Measurements from ENCODE around the gene SCFD2.

SCFD2 gene

DNA sequence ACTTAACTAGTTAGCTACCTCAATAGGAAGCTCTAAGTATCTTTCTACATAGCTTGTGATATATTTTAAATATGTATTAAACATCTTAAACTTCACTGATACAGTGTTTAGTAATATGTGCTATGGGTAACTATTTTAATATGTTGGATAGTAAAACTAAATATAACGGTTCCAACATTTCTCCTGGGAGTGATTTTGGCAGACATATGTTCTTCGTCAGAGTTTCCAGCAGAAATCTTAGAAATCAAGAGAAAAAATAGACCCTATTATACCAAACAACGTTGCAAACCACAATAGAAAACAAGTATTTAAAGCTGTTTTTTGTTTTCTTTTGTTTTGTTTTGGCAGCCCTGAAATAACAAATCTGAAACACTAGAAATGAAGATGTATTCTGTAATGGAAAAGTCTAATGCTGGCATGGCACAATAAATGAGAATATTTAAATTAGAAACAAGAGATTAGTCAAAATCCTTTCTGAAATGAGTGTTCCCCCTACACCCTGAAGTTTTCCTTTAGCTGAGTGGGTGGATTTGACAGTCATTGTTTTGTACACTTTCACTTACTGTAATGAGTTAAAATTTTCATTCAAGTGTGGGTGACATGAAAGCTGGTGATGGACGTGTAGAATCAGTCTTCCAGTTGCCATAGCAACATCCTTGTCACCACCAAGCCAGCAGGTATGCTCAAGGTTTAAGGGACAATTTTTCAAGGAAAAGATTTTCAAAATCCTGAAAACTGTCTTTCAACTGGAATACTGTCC, 233.5 kb downstream of the SCFD2 start:
- peak in 1 of 2 donors; percentile 31 for DNase-seq

DNA sequence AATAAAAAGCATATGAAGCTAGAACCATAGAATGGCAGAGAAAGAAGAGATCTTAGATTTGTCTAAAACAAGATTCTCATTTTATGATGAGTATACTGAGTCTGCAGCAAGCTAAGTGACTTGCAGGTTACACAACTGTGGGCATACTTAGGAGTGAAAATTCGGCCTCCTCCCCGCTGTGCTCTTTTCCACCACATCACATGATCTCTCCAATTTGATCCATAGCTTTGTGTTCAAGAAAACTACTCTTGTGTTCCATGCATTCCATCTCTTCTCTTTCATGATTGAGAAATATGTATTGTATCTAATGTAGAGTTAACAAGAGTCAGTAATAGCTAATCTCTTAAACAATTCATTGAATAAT, 234.3 kb downstream of the SCFD2 start:
- no peak for DNase-seq

DNA sequence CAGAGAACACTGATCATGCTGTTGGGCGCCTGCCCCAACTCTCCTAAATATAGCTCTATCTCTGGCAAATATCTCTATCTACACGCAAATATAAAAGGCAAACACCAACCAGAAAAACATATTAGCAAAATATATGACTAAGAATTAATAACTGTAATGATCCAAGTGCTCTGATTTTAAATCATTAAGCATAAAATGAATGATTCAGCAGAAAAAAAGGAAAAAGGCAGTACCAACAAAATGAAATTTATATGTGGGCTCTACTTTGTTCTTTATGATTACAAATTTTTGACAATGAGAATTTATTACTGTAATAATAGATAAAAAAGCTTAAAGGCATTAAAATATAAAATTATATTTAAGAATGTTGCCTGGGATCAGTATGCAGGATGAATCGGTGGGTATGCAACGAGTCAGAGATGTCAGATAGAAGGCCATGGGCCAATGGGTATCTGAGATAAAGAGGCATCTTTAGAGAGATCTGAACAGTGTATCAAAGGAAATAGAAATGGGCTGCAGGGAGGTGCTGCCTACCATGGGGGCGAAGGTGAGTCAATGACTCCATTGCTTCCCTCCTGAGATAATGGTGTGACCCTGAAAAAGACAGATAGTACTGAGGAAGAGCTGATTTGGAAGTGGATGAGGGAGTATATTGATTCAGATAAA, 234.8 kb downstream of the SCFD2 start:
- DNase-seq, result no peak

DNA sequence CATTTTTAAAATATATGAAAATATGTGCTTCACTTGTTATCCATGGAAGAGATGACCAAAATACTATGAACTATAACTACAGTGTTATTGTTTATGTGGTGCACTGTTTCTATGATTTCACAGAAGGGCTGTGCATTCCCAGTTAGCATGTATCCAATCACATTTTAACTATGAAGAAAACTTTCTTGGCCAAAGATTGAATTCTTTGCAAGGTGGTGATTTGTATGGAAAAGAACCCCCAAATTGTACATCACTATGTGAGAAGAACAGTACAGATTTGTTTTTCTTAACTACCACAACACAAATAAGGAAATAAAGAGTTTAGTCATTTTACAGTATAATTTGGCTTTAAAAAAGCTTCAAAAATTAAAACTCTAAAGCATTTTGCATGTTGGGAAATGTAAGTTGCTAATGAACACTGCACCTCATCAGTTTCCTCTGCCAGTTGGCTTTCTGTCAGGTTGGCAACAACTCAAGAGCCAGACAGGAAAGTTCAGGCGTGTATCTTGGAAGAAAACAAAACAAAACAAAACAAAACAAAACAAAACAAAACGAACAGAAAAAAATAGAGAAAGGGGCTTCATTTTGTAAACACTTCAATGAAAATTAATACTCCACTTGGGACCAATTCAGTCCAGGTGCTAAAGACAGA, 237.0 kb downstream of the SCFD2 start:
- no peak for DNase-seq

DNA sequence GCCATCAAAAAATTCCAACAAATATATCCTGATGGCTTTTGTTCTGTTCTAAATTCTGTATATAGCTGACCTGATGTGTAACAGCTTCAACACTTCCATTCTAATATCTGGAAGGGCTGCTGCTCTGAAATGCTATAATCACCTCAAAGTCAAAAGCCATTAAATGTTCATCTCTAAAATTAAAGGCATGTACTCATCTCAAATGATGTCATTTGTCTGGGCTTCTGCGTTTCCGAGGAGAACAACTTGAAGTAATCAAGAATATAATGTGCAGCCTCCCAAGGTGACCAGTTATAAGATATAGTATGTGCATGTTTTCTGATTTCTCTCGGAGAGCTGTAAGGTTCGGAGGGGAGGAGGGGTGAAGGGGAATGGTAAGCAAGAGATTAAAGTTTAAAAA, 237.6 kb downstream of the SCFD2 start:
- no peak for DNase-seq

DNA sequence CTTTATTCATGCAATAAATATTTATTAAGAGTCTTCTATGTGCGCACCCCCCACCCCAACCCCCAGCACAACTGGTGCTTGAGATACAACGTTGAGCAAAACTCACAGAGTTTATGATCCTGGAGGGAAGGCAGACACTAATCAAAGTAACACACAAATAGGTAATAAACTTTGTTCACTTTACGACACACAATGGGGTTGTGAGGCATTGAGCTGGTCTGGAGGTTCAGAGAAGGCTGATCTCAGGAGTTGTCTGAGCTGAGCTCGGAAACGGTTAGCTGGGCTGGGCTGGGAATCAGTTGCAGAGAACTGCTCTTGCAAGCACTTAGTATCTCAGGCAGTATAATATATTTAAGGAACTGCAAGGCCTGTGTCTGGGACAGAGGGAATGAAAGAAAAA, 238.5 kb downstream of the SCFD2 start:
- no peak for DNase-seq

DNA sequence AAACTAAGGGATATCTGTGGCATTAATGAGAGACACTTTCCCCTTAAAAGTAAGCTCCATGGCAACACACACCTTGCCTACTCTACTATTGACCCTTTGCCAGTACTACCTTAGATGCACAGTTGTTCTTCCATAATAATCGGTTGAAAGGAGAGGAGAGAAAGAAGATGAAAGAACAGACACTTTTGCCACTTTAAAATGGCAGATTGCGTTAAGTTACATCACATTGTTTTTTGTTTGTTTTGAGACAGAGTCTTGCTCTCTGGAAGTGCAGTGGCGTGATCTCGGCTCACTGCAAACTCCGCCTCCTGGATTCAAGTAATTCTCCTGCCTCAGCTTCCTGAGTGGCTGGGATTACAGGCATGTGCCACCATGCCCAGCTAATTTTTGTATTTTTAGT, 239.8 kb downstream of the SCFD2 start:
- no peak for DNase-seq

DNA sequence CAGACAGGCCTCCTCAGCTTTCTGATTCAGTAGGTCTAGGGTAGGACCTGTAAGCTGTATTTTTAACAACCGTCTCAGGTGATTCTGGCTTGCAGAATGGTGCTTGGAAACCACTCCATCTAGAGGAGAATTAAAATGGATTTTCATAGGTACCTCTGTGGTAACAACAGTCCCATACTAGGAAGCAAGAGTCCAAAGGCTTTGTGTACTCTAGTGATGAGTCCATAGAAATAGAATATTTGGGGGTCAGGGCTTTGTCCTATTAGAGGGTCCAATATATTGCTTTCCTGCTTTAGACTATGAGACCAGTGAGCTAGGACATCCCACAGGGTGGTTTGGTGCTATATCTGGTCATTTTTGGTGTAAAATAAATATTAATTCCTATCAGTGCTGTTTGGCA, 242.0 kb downstream of the SCFD2 start:
- no peak for DNase-seq

DNA sequence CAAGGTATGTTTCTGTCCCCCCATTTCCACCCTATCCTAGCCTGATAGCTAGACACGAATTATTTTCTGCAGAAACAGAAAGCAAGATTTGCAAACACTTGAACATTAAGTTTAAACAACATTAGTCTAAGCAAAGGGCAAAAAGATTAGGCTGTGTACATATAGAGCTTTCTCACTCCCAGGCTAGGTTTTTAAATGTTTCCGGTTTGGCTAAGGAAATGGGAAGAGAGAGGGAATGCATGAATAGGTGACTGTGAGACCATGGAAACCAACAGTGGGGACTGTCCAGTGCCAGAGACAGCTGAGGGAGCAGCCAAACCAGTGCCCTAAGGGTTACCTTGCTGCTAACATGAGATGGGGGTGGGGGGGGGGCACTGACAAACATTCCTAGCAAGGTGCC, 242.7 kb downstream of the SCFD2 start:
- DNase-seq, result no peak

DNA sequence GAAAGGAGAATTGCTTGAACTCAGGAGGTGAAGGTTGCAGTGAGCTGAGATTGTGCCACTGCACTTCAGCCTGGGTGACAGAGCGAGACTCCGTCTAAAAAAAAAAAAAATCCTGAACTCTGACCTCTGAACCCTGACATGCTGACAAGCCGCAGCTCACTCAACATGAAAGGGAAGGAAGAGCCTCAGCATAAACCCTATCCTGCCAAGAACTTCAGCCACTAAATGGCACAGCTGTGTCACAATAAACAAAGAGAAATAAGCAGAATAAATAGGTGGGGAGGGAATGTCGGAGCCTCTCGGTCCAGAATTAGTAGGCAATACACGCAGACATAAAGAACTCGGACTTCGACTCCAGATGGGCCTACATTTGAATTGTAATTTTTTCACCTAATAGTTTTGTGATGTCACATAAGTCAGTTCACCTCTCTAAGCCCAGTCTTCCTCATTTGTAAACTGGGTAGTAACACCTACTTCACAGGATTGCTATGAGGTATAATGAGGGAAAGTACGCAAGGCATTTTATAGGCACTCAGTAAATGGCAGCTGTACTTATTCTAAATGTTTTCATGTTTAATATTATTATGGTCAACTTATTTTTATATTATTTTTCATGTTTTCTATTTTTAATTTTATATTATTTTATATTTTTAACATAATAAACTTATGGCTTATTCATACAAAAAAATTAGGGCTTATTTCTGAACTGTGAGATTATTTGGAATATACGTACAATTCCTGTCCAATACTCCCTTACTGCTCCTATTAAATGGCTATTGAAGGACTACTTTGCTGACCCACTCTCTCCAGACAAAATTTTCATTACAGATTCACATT, 243.4 kb downstream of the SCFD2 start:
- no peak for DNase-seq

DNA sequence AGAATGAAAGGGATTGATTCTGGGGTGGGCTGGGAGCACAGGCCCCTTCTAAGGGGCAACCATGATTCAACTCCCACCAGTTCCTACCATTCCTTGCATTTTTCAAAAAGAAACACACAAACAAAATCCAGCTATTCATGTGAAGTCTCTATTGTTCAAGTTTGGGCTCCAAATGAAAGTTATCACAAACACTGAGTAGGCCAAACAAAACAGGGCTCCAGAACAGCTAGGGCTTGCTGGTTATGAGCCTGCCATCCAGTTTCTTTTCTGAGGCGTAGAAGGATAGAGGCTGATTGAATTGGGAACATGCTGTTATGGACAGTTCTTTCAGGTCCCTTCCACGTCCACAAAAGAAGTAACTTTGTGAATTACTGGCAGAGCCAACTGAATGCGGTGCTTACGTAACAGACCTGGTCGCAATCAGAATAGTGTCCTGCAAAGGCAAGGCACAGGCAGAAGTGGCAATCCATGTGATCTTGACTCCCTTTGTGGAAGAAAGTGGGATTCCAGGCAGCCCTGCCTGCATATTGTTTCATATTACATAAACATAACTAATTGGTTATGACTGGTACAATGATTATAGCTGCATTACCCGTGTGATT, 244.5 kb downstream of the SCFD2 start:
- no peak for DNase-seq

DNA sequence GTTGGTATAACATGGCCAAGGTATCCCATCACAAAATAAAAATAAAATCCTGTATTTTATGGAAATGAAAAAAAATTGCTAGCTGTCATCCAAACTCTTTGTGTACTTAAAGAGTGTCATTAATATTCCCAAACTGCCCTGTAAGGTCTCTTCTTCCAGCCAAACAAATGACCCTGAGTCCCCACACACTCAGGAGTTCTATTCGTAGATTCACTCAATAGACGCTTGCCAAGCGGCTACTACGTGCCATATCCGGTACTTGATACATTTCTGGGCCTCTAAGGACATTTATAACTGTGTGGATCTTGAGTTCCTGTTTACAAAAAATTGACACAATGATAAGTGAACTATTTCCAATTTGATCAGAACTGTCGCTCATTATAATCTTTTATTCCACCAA, 245.1 kb downstream of the SCFD2 start:
- DNase-seq, result no peak

DNA sequence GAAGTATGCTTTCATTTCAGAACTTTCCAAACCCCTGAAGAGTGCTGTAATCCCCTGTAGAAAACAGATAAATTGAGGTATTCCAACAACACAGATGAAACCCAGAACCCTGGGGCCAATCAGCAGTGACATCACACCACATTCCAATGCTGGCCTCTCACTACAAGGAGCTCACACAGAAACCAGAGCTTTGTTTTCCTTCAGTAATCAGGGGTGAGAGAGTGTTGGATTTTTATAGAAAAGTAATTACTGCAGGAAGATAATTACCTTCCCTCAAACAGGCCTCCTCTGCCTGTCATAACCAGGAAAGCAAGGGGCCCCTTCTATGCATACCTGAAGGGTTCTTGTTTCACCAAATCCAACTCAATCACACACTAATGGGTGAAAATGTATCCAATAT, 246.2 kb downstream of the SCFD2 start:
- no peak for DNase-seq

DNA sequence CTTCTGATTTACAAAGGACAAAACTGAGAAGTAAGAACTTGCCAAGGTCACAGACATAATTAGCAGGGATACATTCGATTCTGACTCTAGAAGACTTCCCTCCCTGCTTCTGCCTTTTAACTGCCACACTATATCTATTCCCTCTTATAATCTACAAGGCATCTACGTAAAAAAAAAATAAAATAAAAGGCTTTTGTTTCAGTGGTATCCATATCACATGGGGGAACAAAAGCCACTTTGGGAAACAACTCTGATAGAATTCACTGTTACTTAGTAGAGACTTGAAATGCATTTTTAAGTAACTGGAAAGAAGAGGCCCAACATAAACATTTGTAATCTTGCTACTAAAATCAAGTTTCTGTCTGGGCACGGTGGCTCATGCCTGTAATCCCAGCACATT, 247.2 kb downstream of the SCFD2 start:
- DNase-seq, result no peak

DNA sequence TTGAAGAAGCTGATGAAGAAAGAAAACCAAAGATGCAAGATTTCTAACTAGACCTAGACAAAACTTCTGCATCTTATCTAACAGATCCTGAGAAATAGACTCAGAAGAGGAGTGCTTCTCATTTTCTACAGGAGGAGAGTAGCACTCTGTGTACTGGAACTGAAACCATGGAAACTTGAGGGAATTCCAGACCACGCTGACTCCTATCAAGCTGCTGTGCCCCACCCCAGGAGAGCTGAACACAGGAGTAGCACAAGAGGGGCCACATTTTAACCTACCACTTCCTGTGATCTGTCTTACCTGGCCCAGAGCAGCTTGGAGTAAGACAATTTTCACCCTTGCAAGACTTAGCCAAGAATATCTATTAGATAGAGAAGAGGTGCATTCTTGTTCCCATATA, 248.9 kb downstream of the SCFD2 start:
- DNase-seq, result no peak

DNA sequence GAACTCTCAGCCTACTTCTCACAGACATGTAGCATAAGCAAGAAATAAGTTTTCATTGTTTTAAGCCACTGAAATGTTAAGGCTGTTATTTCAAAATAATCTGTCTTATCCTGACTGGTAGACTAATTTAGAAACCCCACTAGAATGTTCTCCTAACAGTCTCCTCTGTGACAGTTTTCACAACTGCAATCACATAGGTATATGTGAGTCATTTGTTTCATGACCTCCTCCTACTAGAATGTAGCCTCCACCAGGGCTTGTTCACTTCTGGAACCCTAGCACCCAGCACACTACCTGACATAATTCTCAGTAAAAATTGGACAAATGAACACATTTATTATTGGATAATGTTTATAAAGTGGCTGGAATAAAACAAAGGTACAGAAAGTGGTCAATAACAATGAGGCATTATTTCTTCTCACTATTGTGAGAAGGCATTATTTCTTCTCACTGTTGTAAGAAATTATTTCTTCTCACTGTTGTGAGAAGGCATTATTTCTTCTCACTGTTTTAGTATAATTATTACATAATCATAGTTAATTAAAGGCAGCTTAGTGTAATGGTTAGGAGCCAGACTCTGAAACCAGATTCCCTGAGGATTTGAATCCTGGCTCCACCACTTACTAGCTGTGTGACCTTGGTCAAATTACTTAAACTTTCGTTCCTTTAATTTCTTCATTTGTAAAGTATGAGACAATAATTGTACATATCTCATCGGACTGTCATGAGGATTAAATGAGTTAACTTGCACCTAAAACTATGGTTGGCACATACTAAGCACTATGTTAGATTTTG, 252.2 kb downstream of the SCFD2 start:
- no peak for DNase-seq

DNA sequence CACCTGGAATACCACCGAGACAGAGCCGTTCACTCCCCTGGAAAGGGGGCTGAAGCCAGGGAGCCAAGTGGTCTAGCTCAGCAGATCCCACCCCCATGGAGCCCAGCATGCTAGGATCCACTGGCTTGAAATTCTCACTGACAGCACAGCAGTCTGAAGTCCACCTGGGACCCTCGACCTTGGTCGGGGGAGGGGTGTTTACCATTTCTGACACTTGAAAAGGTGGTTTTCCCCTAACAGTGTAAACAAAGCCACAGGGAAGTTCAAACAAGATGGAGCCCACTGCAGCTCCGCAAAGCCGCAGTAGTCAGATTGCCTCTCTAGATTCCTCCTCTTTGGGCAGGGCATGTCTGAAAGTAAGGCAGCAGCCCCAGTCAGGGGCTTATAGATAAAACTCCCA, 260.5 kb downstream of the SCFD2 start:
- no peak for DNase-seq

DNA sequence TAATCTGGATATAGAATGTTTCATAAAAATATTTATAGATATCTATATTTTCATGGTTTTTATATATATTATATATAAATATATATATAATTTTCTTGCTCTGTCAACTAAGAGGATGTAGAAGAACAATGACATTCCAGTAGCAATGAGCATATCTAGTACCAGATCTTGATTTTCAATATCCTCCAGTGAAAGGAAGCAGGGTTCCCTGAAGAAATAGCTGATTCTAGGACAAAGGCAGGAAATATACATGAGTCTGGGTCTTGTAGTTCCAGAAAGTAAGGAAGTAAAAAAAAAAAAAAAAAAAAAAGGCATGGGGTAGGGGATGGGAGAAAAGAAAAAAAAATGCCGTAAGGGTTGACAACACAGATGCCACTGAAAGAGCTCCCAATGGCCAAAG, 262.4 kb downstream of the SCFD2 start:
- no peak for DNase-seq

DNA sequence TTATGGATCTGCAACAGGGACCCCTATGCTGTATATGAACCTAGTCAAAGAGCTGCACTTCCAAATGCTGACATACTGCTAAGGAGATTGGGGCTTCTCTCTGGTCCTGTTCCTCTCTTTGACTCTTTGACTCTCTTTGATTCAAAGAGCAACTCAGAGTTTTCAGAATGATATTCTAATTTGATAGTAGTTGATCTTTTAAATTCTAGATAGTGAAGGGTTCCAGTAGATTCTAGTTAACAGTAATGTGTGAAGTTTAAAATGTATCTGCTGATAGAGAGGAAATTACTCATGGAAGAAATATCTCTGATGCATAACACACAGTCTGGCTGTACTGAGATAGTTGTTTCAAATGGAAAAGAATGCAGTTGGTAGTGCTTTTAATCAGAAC, 264.7 kb downstream of the SCFD2 start:
- DNase-seq, result no peak

DNA sequence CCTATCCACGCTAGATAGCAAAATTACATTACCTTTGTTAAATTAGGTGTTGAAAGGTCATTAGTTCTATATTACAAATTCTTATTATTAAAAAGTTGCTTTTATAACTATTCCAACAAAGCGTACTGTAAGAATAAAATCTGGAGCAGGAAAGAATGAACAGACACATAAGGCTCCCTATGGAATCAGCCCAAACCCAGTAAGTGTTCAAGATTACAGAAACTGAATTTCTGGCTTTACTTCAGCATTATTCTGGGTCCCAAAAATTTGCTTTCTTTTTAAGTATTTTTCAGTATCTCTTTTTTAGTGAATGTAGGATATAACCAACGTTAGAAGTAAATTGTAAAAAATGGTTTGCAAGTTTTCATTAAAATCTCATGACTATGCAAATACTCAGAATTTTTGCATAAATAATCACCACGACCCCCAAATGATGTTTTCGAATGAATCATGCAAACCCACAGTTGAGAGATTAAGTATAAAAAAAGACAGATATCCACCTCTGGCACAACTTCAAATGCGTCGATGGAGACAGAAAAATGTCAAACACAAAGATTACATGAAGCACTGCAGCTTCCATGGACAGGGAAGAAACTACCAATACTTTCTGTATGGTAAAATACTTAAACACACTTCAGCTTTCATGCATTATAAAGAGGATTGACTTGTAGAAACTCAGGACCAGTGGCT, 265.2 kb downstream of the SCFD2 start:
- DNase-seq, result no peak

DNA sequence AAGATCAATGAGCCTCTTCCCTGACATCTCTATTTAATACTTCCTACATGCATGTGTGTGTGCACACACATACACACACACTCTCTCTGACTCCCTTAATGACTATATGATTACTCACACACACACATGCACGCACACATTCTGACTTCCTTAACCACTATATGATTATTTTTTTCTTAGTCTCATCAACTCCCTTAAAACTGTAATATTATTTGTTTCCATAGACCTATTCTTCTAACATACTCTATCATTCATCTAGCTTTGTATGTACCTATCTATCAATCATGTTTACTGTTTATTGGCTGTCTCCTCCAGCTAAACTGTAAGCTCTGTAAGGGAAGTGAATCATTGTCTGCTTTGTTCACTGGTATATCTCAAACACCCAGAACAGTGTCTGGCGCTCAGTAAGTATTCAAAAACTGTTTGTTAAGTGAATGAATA, 267.2 kb downstream of the SCFD2 start:
- DNase-seq, result no peak

DNA sequence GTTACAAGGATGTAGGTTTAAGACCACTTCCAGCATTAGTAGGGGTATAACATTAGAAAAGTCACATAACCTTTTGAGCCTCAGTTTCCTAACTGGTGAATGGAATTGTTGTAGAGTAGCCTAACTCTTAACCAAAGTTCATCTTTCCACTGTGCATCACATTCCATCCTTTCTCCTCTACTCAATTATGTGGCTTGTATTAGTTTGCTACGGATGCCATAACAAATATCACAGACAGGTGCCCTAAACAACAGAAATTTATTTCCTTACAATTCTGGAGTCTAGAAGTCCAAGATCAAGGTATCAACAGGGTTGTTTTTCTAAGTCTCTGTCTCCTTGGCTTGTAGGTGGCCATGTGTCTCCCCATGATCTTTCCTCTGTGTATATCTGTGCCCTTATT, 271.8 kb downstream of the SCFD2 start:
- DNase-seq, result no peak
